Heart left ventricle (tissue), 13 donors: ENCODE measurements around the gene OSMR.

Experiments used
- CTCF ChIP-seq, 12 donors: fragments of 200-600 bp; sonication (generic) in 4 of 12; IDR thresholded peaks; one replicate each; pipeline versions ENCODE4 v1.5.0 to v1.8.0; 2018 to 2022; ENCODE audit warnings: antibody characterized with exemption in 12 of 12, mild to moderate bottlenecking in 5 of 12
- POLR2A ChIP-seq, 2 donors: fragments of 450-650 bp; IDR thresholded peaks; one replicate each; pipeline ENCODE4 v1.6.1; 2017; ENCODE audit warnings: antibody characterized with exemption in 2 of 2, mild to moderate bottlenecking in 2 of 2, moderate library complexity in 2 of 2
- donor health status: ischemic (EF 13 %, LVEDD 7.1; RV severe dilation, severe dysfunction).
- donor health status: DM: no; HTN: yes; CAD: no.
- donor health status: DM: no; HTN: no; CAD: no.
- donor health status: ischemic (EF 25% LVEDD 6.9; RV normal size, moderate dysfunction).
- donor health status: ischemic (EF 25% LVEDD 5.7; RV mildly dilated, moderate dysfunction).
- donor health status: ischemic (EF 35%, LVEDD 5.7; RV mildly dilated, moderate dysfunction).
- donor health status: nonischemic (EF 11% LVEDD 7.7; RV severe dilation, severe dysfunction).
- donor health status: DM: yes; HTN: yes; CAD: no.
- donor health status: PGD.
- donor health status: ischemic (EF 29% LVEDD 5.4; RV normal size, mild dysfunction).
- donor health status: nonischemic (EF 23%, LVEDD 6.1; RV moderate dilation, normal function).

DNA sequence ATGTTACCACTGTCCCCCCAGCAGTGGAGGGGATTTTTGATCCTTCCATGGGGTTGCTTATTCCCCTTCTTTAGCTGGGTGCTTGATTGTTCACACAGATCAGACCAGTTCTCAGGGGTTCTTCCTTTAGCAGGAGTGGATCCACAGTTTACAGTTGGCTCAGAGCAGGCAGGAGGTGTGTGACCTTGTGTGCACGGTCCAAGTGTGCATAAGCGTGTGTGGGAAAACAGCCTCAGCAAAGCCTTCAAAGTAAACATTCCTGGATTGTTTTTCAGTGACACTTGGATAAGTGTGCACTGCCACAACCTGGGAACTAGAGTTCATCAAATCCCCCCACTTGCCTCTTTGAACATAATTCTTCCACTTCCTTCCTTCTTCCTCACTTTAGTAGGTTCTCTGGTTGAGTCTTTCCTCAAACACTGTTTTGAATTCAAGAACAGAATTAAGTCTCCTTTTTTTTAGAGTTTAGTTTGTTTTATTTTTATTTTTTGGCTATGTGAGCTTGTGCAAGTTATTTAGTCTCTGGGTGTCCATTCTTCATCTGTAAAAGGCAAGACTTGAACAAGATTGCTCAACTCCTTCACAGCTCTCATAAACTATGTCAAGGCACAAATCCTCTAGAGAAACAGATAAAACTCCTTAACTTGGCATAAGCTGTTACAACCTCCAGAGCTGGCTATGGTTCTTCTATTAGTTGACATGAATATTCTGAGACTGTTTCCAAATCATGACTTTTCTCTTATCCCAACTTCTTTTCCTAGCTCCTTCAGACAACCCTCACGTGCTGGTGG is 78.0 kb downstream of the OSMR start:
- TF ChIP-seq CTCF (IDR thresholded peaks at IDR 0.05) (no peak), POLR2A (IDR thresholded peaks at IDR 0.05) (no peak)
